ENCODE measurements around the gene COL16A1. TPM values are rescaled to one million over a fixed set of nuclear protein-coding genes. Genes with fewer than 3 reads are reported as not detected.

Gene COL16A1
- total RNA-seq, 1 donor from 2014 or later = 158 TPM

DNA sequence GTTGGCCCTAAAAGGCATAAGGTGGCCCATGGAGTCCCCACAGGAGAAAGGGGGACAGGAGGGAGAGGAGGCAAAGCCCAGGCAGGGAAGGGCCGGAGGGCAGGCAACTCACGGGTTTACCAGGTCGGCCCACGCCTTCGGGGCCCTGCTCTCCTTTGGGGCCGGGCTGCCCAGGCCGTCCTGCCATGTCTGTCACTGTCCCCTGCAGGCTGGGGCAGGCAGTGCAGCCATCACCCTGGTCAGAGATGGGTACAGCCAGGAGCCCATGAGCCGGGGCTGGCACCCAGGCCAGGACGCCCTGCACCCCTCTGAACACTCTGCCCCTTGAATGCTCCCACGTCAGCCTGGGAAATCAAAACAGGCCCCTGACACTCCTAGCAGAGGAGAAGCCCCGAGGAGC is 19.8 kb downstream of the COL16A1 start:
- no peak for DNase-seq

- no peak for DNase-seq
Measured at GRCh38 chr1:31681415-31681814, 22.4 kb downstream of the COL16A1 start.

GRCh38 chr1:31679676-31680230 is 24.1 kb downstream of the COL16A1 start:
- no peak for DNase-seq

DNA sequence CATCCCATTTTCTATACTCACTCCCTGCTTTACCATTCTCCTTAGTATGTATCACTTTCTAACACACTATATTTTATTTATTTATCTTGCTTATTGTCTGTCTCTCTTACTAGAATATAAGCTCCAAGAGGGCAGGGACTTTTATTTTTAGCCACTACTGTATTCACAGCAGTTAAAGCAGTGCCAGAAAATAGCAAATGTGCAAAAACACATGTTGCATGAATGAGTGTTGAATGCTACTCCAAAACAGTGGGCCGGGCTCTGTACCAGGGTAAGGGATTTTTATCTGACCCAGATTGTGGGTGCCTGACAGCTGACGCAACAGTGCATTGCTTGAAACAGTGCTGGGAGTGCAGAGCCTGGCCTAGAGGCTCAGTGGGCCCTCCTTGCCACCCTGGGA is 24.7 kb downstream of the COL16A1 start:
- DNase-seq = no peak

- DNase-seq = no peak
Measured at GRCh38 chr1:31678681-31679080, 25.1 kb downstream of the COL16A1 start.

GRCh38 chr1:31677949-31678348 is 25.9 kb downstream of the COL16A1 start:
- DNase-seq = no peak

- no peak for DNase-seq
Measured at GRCh38 chr1:31677401-31677800, 26.4 kb downstream of the COL16A1 start.

DNA sequence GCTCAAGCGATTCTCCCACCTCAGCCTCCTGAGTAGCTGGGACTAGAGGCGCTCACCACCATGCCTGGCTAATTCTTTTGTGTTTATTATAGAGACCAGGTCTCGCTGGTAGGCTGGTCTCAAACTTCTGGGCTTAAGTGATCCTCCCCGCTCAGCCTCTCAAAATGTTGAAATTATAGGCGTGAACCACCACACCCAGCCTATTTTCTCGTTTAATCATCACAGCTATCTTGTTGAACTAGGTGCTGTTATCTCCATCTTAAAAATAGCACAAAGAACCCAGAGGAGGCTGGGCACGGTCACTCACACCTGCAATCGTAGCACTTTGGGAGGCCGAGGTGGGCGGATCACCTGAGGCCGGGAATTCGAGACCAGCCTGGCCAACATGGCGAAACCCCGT is 28.1 kb downstream of the COL16A1 start:
- DNase-seq = no peak

DNA sequence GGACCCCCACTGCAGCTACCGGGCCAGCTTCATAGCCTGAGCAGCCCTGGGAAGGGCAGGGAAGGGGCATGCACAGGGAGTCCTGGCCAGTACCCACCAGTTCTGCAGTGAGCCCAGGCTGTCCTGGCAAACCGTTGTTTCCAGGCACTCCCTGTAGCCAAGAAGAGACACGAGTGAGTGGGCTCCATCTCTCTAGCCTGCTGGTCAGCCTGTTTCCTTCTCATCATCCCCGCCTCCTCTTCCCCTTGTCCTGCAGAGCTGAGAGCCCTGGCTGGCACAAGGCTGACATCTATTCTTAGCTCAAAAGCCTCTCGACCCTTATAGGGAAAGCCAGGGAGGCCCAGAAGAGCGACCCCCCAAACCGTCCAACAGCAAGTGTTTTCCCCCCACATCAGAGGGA is 28.7 kb downstream of the COL16A1 start:
- peak; percentile 60 for DNase-seq

DNA sequence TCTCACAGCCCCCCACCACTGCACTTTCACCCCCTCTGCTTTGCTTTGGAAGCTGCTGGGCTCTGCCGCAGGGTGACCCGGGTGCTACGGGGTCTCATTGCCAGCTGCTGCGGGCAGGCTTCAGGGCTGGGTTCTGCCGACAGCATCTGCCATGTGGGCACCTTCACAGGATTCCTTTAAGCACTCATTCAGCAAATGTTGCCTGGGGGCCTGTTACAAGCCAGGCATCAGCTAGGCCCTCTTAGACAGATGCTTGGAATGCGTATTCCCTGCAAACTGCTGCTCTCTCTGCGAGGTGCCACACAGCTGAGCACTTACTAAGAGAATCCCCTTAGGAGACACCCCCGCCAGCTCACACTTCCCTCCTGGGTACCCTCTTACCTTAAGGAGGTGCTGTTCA is 29.2 kb downstream of the COL16A1 start:
- peak; percentile 84 for DNase-seq

DNA sequence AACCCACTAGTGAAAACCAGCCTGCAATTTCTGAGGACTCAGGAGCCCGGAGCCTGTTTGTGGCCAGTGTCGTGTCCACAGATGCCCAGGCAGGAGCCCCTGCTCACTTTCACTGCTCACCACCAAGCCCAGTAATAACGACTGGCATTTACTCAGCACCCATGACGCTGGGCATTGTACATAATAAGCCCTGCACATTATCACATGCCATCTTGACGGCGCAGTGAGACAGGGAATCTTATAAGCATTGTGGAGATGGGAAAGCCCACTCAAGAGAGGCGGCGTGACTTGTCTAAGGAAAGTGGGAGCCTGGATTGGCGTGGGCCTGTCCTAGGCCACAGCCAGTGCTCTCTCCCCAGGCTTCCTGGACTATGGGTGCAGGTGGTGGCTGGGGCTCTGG is 30.4 kb downstream of the COL16A1 start:
- DNase-seq = no peak

DNA sequence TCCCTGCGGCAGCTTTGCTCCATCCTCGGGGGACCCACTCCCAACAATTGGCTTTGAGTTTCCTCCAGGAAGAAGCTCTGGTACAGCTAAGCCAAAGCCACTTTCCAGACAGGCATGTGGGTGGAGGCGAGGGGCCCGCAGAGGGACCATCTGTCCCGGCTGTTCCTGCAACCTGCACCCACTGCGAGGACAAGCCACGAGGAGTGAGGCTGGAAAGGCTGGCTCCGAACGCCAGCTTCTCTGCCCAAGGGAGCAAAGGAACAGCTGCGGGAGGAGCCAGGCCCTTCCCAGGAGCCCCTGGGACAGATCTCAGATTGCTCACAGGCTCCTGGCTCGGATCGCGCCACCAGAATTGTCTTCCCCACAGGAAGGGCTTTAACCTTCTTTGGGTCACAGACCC is 30.8 kb downstream of the COL16A1 start:
- DNase-seq = peak; percentile 86

DNA sequence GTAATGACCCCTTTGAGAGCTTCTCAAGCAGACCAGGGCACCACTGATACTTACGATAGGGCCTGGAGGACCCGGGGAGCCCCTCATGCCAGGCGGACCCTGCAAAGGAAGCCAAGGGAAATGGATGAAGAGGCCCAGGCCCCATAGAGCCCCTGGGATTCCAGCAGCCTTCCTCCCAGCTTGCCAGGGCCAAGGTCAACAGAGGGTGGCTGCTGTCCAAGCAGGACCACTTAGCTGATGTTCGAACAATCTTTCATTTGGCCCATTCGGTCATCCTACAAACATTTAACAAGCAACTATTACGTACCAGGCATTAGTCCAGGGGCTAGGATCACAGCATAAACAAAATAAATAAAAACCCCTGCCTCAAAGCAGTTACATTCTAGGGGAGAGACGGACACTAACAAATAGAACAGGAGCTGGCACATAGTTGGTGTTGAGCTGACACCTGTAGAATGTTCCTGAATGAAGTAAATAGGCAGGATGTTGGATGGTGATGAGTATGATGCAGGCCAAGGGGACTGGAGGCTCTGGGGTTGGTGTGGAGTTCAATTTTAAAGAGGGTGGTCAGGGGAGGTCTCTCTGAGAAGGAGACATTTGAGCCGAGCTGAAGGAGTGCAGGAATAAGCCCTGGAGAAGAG is 32.1 kb downstream of the COL16A1 start:
- DNase-seq = no peak

DNA sequence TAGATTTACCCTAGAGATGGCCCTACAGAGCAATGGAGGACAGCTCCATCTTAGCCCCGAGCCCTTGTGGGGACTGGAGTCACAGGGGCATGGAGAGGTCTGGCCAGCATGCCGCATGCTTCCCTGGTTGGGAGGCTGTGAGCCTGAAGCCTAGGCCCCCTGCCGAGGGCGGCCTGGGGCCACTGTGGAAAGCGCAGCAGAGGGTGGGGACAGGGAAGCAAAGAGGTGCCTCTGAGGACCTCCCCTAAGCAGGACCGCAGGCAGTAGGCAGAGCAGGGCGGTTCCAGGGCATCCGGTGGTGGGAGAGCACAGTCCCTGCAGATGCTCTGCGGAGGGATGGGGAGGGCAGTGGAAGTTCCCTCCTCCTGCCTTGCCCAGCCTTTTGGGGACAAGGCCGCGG is 32.7 kb downstream of the COL16A1 start:
- no peak for DNase-seq

DNA sequence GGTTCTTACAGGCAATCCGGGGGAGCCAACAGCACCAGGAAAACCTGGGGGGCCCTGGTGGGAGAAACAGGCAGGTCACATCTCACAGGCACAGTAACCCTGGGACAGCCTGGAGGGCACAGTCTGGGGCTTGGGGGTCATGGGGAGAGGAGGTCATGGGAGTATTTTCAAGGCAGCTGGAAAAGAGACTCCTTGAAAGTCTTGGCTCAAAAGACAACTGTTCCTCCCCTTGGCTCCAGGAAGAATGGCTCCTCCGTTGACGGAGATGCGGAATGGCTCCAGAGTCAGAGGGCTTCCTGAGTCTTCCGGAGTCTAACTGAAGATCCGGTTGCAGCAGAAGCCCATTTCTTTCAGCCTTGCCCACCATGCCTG is 33.2 kb downstream of the COL16A1 start:
- peak; percentile 50 for DNase-seq

GRCh38 chr1:31669786-31670592 is 33.8 kb downstream of the COL16A1 start:
- peak; percentile 93 for DNase-seq

GRCh38 chr1:31669433-31669785 is 34.4 kb downstream of the COL16A1 start:
- no peak for DNase-seq

GRCh38 chr1:31668303-31668883 is 35.4 kb downstream of the COL16A1 start:
- no peak for DNase-seq

DNA sequence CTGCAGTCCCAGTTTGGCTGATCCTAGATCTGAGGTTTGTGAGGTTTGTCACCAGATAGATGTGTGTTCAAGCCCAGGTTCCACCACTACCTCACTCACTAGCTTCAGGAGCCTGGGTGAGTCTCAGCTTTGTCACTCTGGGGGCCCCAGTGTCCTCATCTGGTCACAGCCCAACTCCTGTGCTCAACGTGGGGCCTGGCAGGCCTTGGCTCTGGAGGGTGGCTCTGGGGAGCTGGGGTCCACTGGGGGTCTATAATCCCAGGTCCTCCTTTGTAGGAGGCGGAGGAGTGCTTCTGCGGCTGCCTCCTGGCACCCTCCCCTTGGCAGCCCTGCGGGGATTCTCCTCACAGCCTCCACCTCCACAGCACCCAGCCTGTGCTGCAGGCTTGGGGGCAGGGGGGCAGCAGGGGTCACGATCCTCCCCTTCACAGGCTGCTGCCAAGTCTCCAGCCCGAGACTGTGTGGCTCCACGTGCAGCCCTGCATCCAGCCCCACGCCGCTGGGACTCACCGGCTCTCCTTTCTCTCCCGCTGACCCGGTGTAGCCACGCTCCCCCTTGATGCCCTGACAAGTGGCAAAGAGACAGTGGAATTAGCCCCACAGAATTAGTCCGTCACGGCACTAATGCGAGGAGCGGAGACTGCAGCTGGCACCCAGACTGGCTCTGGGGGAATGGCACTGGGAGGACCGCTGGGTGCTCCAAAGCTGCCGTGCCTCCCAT is 36.6 kb downstream of the COL16A1 start:
- peak; percentile 27 for DNase-seq

DNA sequence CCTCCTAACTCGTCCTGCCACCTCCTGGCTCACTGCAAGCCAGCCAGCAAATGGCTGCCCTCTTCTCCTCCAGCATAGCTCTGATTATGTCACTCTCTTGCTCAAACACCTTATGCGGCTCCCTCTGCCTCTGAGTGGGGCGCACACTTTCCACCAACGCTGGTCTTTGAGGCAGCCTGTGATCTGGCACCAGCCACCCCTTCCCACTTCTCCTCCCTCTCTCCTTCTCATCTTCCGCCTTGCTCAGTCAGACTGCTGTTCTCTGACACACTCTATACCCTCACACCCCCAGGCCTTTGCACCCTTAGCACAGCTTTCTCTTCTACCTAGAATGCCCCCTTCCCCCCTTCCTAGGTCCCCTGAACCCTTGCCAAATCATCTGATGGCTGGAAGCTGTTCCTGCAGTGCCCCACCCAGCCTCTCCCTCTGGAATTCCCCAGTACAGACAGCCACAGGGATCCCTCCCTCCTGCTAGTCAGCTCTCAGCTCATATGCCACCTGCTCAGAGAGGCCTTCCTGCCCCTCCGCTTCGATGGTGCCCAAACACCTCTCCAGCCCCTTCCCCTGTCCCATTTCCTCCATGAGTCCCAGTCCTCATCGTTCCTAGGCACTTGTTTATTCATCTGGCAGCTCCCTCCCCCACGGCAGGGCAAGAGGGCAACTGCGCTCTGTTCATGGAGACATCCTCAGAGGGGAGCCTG is 37.4 kb downstream of the COL16A1 start:
- peak; percentile 79 for DNase-seq

DNA sequence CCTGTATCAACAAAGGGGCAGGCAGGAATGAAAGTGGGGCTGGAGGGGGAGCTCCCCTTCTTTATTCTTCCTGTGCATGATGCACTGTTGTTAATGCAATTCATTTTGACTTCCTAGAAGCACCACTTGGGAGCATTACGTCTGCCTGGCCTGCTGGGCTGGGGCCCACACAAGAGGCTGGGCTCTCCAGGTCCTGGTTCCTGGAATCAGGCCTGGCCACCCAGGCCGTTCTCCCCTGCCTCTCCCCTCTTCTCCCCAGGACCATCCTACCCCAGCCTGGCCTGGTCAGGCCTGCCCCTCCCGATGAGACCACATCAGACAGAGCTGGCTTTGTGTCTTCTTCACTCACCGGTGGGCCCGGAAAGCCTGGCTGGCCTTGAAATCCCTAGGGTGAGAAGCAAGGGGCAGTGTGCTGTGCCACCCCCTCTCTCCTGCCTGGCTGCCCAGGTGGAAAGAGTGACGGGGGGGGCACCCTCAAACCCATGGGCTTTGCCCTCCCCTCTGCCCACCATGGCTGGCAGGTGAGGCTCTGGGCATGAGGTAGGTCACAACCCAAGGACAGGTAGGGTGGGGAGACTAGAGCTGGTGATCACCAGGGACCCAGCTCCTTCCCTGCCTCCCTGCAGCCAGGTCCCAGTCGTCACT is 38.5 kb downstream of the COL16A1 start:
- peak; percentile 69 for DNase-seq

DNA sequence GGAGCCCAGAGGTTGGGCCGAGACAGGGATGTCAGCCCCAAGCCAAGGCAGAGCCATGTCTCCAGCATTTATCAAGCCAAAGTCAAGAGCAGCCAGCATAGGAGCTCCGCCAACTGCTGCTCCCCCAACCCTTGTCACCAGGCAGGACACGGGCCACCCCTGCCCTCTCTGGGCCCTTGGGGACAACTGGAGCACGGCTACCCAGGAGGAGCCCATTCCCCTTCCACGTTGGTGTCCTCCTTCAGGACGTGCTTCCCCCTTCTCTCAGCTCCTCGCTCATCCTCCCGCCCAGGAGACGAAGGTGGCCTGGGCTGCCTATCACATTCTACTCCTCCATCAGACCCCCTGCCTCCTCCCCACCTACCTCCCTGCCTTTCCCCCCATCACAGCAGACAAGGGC is 39.3 kb downstream of the COL16A1 start:
- no peak for DNase-seq
